ENCODE measurements around the gene PTCD2.

PTCD2 gene

GRCh38 chr5:72326306-72326649 lies 6.1 kb downstream of the PTCD2 start:
- Histone ChIP-seq H3K9ac (no peak overlapping the region), H3K4me1 (no peaks in the 10 kb centered on the region), H3K9me3 (ENCODE audit: control insufficient read depth, low read length) (no peaks in the 10 kb centered on the region), H3K4me3 (ENCODE audit: low read depth, low read length) (no peak overlapping the region), H3K79me2 (no peaks in the 10 kb centered on the region), H3K27ac (no peak overlapping the region), H3K4me2 (ENCODE audit: low read length) (no peak overlapping the region), H3K27me3 (ENCODE audit: control insufficient read depth, insufficient read depth, low read length) (no peaks in the 10 kb centered on the region), H2AFZ (no peak overlapping the region), H3K36me3 (ENCODE audit: control insufficient read depth, insufficient read depth, low read length) (no peaks in the 10 kb centered on the region)
- TF ChIP-seq CTCF (IDR thresholded peaks at IDR 0.05): no peak

DNA sequence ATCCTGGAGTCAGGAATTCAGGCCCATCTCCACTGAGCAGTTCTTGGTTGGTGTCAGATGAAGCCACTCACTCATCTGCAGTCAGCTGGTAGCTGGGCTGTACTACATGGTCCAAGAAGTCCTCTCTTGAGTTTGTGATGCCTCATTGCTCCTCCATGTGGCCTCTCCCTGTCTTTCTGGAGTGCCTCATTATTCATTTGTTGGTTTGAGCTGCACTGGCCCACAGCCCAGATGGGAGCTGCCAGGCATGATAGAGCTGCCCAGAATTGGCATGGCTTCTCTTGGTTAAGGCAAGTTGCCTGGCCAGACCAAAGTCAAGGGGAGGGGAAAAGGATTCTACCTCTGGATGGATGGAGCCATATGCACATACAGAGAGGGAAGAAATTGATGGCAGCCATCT lies 8.0 kb downstream of the PTCD2 start:
- Histone ChIP-seq H3K27ac (no peak overlapping the region), H2AFZ (no peak overlapping the region), H3K4me2 (ENCODE audit: low read length) (no peak overlapping the region), H3K27me3 (ENCODE audit: control insufficient read depth, insufficient read depth, low read length) (no peaks in the 10 kb centered on the region), H3K79me2 (peaks cover 2% of the 10 kb centered on the region), H3K36me3 (ENCODE audit: control insufficient read depth, insufficient read depth, low read length) (no peaks in the 10 kb centered on the region), H3K4me1 (no peaks in the 10 kb centered on the region), H3K9me3 (ENCODE audit: control insufficient read depth, low read length) (no peaks in the 10 kb centered on the region), H3K9ac (no peak overlapping the region), H3K4me3 (ENCODE audit: low read depth, low read length) (no peak overlapping the region)
- TF ChIP-seq CTCF (IDR thresholded peaks at IDR 0.05): no peak

- Histone ChIP-seq H3K9ac (no peak overlapping the region), H3K36me3 (ENCODE audit: control insufficient read depth, insufficient read depth, low read length) (no peaks in the 10 kb centered on the region), H3K79me2 (peaks cover 3% of the 10 kb centered on the region)
These were observed 10.5 kb downstream of the PTCD2 start for GRCh38 chr5:72330712-72331111.

DNA sequence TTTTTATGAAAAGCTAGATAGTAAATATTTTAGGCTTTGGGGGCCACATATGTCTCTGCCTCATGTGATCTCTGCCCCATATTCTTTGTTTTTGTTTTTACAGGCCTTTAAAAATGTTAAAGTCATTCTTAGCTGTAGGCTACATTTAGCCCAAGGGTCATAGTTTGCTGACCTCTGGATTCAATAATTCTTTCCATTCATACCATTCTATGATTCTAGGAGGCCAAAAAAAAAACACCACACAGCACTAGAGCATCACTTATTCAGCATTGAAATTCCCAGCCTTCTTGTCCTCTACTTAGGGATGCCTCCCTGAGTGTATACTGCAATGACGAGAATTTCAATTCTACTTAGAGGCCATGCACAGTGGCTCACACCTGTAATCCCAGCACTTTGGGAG lies 17.0 kb downstream of the PTCD2 start:
- Histone ChIP-seq H3K4me3 (ENCODE audit: low read depth, low read length) (no peak overlapping the region), H3K9me3 (ENCODE audit: control insufficient read depth, low read length) (no peaks in the 10 kb centered on the region), H3K4me2 (ENCODE audit: low read length) (no peak overlapping the region), H3K27ac (no peak overlapping the region), H3K9ac (no peak overlapping the region), H3K79me2 (peaks cover 3% of the 10 kb centered on the region), H3K27me3 (ENCODE audit: control insufficient read depth, insufficient read depth, low read length) (no peaks in the 10 kb centered on the region), H3K36me3 (ENCODE audit: control insufficient read depth, insufficient read depth, low read length) (no peaks in the 10 kb centered on the region), H2AFZ (no peak overlapping the region), H3K4me1 (no peaks in the 10 kb centered on the region)
- no peak for TF ChIP-seq CTCF (IDR thresholded peaks at IDR 0.05)

More at GRCh38 chr5:72330712-72331111, 10.5 kb downstream of the PTCD2 start:
- no peak for TF ChIP-seq CTCF (IDR thresholded peaks at IDR 0.05)
- Histone ChIP-seq H3K4me3 (ENCODE audit: low read depth, low read length) (no peak overlapping the region), H2AFZ (no peak overlapping the region), H3K4me2 (ENCODE audit: low read length) (no peak overlapping the region), H3K4me1 (no peaks in the 10 kb centered on the region), H3K27me3 (ENCODE audit: control insufficient read depth, insufficient read depth, low read length) (no peaks in the 10 kb centered on the region), H3K9me3 (ENCODE audit: control insufficient read depth, low read length) (no peaks in the 10 kb centered on the region), H3K27ac (no peak overlapping the region)

- no peak for TF ChIP-seq CTCF (IDR thresholded peaks at IDR 0.05)
These were observed 18.6 kb downstream of the PTCD2 start for GRCh38 chr5:72338689-72339209.

More at GRCh38 chr5:72338689-72339209, 18.6 kb downstream of the PTCD2 start:
- H3K4me1 ChIP-seq: no peaks in the 10 kb centered on the region
- no peak overlapping the region for H2AFZ ChIP-seq
- H3K4me2 ChIP-seq (ENCODE audit: low read length): no peak overlapping the region
- no peaks in the 10 kb centered on the region for H3K79me2 ChIP-seq
- no peak overlapping the region for H3K9ac ChIP-seq
- H3K4me3 ChIP-seq (ENCODE audit: low read depth, low read length): no peak overlapping the region
- H3K27ac ChIP-seq: no peak overlapping the region
- H3K36me3 ChIP-seq (ENCODE audit: control insufficient read depth, insufficient read depth, low read length): no peaks in the 10 kb centered on the region
- H3K9me3 ChIP-seq (ENCODE audit: control insufficient read depth, low read length): no peaks in the 10 kb centered on the region
- H3K27me3 ChIP-seq (ENCODE audit: control insufficient read depth, insufficient read depth, low read length): no peaks in the 10 kb centered on the region
